Occipital lobe (tissue), 2 donors: ENCODE results near the gene MORC2. TPM values are rescaled to one million over a fixed set of nuclear protein-coding genes. Genes with fewer than 3 reads are reported as not detected.
A peak's percentile ranks its signal among the peaks of the same experiment; 100 is the strongest.

ENCODE experiments used
- DNase-seq: peaks from one replicate; lab custom pipeline; 2025; lab: John Stamatoyannopoulos, UW
- total RNA-seq: library from RNA; depleted of rRNA; stranded (reverse); fragments of >200 nt; gene quantifications from one replicate; pipeline ENCODE4 v1.2.3, GENCODE V29; 2014

MORC2 gene
- total RNA-seq, 1 donor from 2014 or later, result 20.7 TPM

GRCh38 chr22:30889268-30889995, 79.1 kb downstream of the MORC2 start:
- no peak for DNase-seq

- no peak for DNase-seq
Observed at GRCh38 chr22:30887861-30888260, 80.7 kb downstream of the MORC2 start.

GRCh38 chr22:30887453-30887852, 81.1 kb downstream of the MORC2 start:
- no peak for DNase-seq

- no peak for DNase-seq
Observed at GRCh38 chr22:30885591-30885990, 83.0 kb downstream of the MORC2 start.

- DNase-seq, result no peak
Observed at GRCh38 chr22:30885001-30885366, 83.6 kb downstream of the MORC2 start.

GRCh38 chr22:30884211-30885000, 84.2 kb downstream of the MORC2 start:
- no peak for DNase-seq

GRCh38 chr22:30883586-30884145, 84.9 kb downstream of the MORC2 start:
- no peak for DNase-seq

- no peak for DNase-seq
Observed at GRCh38 chr22:30882974-30883533, 85.5 kb downstream of the MORC2 start.

- no peak for DNase-seq
Observed at GRCh38 chr22:30882184-30882717, 86.3 kb downstream of the MORC2 start.

- no peak for DNase-seq
Observed at GRCh38 chr22:30881361-30882183, 87.0 kb downstream of the MORC2 start.

- DNase-seq, result no peak
Observed at GRCh38 chr22:30880847-30881246, 87.7 kb downstream of the MORC2 start.

- no peak for DNase-seq
Observed at GRCh38 chr22:30880181-30880601, 88.4 kb downstream of the MORC2 start.

GRCh38 chr22:30879415-30879797, 89.2 kb downstream of the MORC2 start:
- DNase-seq, result no peak

GRCh38 chr22:30878516-30879414, 89.8 kb downstream of the MORC2 start:
- DNase-seq, result no peak

GRCh38 chr22:30877662-30878515, 90.7 kb downstream of the MORC2 start:
- DNase-seq, result no peak

- peak; percentile 67 for DNase-seq
Observed at GRCh38 chr22:30876915-30877553, 91.5 kb downstream of the MORC2 start.

GRCh38 chr22:30876221-30876751, 92.3 kb downstream of the MORC2 start:
- no peak for DNase-seq

GRCh38 chr22:30875481-30876215, 92.9 kb downstream of the MORC2 start:
- peak; percentile 26 for DNase-seq
